Measurements from ENCODE around the gene PTPRD.

PTPRD gene

GRCh38 chr9:8604201-8604600, 2008.6 kb downstream of the PTPRD start:
- no peak for DNase-seq

DNA sequence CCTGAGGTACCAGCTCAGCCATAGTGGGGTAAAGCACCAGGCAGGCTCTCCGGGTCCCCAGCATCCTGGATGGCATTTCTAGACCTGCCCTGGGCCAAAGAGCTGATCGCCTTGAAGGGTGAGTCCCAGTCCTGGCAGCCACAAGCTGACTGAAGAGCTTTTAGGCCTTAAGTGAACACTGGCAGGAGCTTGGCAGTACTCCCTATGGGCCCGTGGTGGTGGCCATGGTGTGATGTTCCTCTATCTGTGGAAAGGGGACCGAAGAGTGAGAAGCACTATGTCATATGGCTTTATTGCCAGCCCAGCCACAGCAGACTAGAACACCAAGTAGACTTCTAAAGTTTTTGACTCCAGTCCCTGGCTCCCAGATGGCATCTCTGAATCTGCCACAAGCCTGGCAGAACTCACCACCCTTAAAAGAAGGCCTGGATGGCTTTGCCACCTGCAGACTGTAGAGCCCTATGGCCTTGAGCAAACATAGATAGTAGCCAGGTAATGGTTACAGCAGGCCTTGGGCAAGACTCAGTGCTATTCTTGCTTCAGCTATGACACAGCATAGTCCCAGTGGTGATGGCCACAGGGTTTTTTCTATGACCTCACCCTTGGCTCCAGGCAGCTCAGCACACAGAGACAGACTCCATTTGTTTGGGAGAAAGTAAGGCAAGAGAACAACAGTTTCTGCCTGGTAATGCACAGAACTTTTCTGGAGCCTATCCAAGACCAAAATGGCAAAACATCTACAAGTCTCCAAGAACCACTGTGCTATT, 2011.7 kb downstream of the PTPRD start:
- DNase-seq, result no peak

- no peak for DNase-seq
These were observed 2012.9 kb downstream of the PTPRD start for GRCh38 chr9:8599937-8600336.

DNA sequence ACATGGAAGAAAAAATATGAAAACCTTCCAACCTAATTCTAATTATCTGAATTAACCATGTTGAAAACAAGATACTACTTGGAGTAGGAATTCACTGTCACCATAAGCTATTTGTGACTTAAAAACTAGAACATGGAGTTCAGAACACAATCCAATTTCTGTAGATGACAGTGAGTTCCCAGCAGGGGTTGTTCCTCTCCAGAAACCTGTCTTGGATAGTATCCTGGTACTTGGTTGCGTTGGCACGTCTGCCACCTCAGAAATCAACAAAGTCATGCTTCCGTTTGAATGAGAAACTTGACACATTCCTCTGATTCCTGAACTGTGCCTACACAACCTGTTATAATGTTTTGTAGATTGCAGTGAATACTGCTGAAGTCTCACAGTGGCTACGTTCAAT, 2023.3 kb downstream of the PTPRD start:
- DNase-seq, result no peak

GRCh38 chr9:8585036-8585435, 2027.8 kb downstream of the PTPRD start:
- DNase-seq, result no peak

- no peak for DNase-seq
These were observed 2033.1 kb downstream of the PTPRD start for GRCh38 chr9:8579661-8580060.

- DNase-seq, result no peak
These were observed 2036.1 kb downstream of the PTPRD start for GRCh38 chr9:8576741-8577140.

GRCh38 chr9:8574846-8575245, 2038.0 kb downstream of the PTPRD start:
- DNase-seq, result no peak

DNA sequence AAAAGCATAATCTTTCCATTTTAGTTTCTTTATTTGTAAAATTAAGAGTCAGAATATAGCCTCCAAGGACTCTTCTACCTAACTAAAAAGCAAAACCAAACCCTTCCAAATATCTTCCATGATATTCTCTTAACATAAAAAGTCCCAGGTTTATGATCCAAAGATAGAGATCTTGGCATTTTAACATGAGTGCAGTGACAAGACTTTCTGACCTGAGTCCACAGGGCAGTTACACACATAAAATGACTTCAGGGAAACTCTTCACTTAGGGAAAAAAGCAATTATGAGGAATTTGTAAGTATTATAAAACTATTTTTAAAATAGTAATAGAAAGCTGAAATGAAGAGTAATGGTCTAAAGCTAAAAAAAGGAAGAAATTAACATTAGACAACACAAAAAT, 2040.6 kb downstream of the PTPRD start:
- no peak for DNase-seq

DNA sequence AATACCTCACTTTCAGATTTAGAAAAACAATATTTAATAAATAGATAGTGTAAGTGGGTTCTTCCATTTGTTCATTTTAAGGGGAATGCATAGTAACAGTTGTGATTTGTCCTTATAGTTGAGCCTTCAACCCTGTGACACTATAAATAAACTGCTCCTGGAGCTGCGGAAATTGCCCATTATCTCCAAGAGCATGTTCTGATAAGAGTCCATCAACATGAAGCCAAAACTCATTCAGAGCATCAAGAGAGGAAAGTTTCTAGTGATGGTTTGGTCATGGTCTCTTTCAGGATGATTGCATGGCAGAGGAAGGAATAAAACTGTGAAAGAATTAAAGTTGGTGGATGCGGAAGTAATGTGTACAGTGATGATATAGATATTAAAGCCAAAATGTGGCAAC, 2041.2 kb downstream of the PTPRD start:
- DNase-seq, result no peak

DNA sequence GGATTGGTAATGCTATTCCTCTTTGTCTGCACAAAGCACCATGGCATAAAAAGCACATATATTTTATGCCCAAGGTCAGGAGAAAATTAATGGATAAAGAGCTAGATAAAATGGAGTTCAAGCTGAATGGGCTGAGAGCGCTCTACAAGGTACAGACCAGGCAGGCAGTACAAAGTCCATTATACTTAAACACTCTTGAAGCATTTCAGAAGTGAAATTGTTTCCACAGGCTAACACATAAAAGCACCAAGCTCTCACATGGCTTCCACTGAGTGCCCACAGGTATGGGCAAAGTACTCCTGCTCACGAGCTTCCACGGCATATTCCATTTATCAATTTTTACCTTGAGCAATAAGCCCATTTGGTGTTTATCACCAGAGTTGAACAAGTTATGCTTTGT, 2042.0 kb downstream of the PTPRD start:
- DNase-seq, result no peak

- no peak for DNase-seq
These were observed 2043.0 kb downstream of the PTPRD start for GRCh38 chr9:8569823-8570222.

- no peak for DNase-seq
These were observed 2044.7 kb downstream of the PTPRD start for GRCh38 chr9:8567963-8568579.

DNA sequence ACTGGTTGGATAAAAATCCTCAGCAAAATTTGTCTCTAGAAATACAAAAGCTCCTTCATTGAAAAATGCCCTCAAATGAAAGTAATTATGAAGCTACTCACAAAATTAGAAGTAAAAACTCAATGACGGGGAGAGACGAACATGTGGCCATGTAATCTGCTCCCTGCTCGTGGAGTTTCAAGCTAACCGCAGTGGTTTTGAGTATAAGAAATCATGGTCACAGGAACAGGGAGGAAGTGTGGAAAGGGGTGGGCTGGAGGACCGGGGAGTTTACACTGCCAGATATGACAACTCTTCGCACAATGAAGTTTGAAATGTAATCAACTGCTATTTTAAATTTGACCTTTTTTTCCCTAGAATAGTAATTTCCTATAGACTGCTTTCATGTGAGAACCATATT, 2047.8 kb downstream of the PTPRD start:
- DNase-seq, result no peak

DNA sequence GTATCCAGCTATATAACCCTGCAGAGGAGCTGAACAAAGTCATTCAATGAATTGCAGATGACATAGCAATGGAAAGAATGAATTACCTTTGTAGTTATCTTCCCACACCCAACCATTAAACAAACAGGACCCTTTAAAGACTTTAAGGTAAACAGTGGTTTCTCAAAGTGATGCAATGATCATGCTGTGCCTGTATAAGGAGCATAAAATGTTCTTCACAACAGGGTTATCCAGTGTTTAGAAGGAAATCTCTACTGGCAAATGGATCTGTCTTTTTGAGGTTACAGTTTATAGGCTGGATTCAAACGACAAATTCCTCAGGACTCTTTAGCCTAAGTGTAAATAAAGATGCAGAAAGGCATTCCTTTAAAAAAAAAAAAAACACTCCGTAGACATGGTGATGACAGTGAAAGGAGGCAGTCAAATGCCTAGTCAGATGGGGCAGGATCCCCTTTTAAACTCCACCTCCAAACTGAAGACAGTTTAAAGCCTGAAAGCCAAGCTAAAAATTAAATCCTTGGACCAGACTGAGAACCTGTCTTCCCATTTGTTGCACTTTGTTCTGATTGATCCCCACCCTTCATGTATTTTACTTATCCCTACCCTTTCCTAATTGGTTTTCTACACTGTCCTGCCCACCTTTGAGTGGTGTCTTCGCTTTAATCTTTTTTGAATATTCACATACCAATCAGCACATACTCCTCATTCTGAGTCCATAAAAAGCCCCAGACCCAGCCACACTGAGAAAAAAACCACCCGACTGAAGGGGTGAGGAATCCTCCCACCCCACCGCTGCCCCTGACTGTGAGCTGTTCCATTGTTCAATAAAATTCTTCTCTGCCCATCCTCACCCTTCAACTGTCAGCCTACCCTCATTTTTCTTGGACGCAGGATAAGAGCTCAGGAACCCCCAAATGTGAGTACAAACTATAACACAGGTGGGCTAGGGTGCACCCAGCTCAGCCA, 2052.0 kb downstream of the PTPRD start:
- no peak for DNase-seq

GRCh38 chr9:8558176-8558575, 2054.6 kb downstream of the PTPRD start:
- DNase-seq, result no peak

DNA sequence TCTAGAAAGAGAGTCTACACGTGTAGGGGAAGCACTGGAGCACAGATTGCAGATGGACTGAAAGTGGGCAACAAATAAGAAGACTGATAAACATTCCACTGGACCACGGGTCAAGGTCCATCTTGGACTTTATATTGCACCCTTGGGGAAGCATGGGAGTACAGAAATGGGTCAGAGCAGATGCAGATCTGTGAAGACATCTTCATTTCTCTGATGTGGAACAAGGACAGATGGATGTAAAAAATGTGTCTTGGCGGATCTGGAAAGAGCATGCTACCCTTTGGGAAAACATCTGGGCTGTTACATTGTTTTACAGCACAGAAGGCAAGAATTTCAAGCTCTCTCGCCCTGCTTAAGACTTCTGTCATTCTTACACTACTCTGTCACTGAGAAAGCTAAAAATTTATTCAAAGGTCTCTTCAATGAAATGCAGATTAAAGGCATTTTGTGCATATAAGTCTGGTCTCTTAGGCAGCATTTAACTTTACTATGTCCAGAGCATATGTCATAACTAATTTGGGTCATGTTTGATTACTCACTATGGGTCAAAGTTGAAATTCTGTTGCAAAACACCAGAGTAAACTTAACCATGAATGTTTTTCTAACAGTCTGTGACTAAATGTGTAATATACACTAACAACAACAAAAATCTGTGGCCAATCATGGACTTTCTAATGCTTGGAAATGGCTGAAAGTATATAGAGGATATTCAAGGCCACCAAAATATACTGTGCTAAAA, 2056.9 kb downstream of the PTPRD start:
- DNase-seq, result no peak

- no peak for DNase-seq
These were observed 2059.4 kb downstream of the PTPRD start for GRCh38 chr9:8553444-8553843.

DNA sequence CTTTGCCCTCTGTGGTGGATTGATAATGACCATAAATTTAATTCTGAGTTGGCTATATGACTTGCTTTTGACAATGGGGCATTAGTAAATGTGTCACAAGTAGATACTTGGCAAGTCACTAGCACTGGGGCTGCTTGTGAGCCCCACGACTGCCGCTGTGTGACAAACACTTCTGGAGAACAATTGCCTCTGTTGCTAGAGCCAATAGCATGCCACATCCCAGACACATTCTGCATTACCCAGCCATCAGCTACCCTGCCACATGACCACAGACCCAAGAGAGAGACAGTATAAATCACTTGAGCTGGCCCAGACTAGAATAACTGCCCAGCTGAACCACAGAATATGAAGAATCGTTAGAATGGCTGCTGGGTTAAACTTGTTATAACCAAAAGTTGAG, 2060.1 kb downstream of the PTPRD start:
- DNase-seq, result no peak

DNA sequence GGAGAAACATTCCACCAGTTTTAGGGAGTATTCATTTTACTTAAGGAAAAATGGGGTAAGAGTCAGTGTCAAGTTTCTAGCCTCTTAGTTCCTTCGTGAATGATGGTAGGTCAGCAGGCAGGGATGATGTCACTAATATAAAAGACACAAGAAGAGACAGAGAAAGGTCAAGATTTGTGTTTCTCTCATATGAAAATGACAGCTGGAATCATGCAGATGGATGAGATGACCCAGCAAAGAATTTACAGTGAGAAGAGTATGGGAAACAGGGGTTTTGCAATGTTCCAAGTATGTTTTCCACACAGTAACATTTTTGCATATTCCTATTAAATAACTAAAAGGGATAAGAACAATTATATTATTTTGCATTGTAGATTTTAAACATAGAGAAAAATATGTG, 2063.6 kb downstream of the PTPRD start:
- DNase-seq, result no peak

DNA sequence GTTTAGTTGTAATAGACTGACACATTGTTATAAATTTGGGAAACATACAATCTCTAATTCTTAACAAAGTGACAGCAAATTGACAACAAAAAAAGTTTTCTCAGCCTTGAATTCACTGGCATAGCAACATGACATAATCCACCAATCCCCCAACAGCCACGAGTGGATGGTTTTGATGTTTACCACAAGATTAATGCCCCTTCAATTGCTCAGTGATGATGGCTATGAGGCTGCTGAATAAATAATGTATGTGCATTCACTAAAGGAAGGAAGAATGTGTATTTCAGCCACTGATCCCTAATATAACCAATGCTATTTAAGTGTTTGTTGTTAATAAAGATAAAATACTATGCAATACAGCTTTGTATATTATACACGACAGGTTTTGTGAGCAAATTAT, 2069.6 kb downstream of the PTPRD start:
- no peak for DNase-seq

GRCh38 chr9:8542537-8542936, 2070.3 kb downstream of the PTPRD start:
- no peak for DNase-seq

- no peak for DNase-seq
These were observed 2073.1 kb downstream of the PTPRD start for GRCh38 chr9:8539681-8540197.

Measured in inflammatory macrophage treated with lipopolysaccharide for 4 hours (primary cell).